OCI-M2 (cell line): ENCODE data around the gene COLGALT1.

Experiments used
- DNase-seq: peaks from one replicate; lab custom pipeline; 2025; ENCODE audit not compliant: unreplicated experiment; lab: John Stamatoyannopoulos, UW

Gene COLGALT1

GRCh38 chr19:17617807-17618192, 62.4 kb downstream of the COLGALT1 start:
- no peak for DNase-seq

GRCh38 chr19:17618281-17618903, 62.9 kb downstream of the COLGALT1 start:
- no peak for DNase-seq

- no peak for DNase-seq
These were observed 63.5 kb downstream of the COLGALT1 start for GRCh38 chr19:17618936-17619335.

- DNase-seq = no peak
These were observed 65.2 kb downstream of the COLGALT1 start for GRCh38 chr19:17620696-17621095.

- no peak for DNase-seq
These were observed 67.9 kb downstream of the COLGALT1 start for GRCh38 chr19:17623224-17623935.

GRCh38 chr19:17624314-17624991, 69.0 kb downstream of the COLGALT1 start:
- no peak for DNase-seq

- no peak for DNase-seq
These were observed 69.6 kb downstream of the COLGALT1 start for GRCh38 chr19:17625043-17625442.

- DNase-seq = no peak
These were observed 70.5 kb downstream of the COLGALT1 start for GRCh38 chr19:17625980-17626379.

GRCh38 chr19:17626456-17627015, 71.1 kb downstream of the COLGALT1 start:
- no peak for DNase-seq

GRCh38 chr19:17627161-17627560, 71.7 kb downstream of the COLGALT1 start:
- no peak for DNase-seq

GRCh38 chr19:17627921-17628320, 72.5 kb downstream of the COLGALT1 start:
- DNase-seq = no peak

- no peak for DNase-seq
These were observed 74.3 kb downstream of the COLGALT1 start for GRCh38 chr19:17629760-17630159.

- DNase-seq = no peak
These were observed 77.1 kb downstream of the COLGALT1 start for GRCh38 chr19:17632577-17632976.
